ENCODE measurements around the gene AOPEP. TPM values are rescaled to one million over a fixed set of nuclear protein-coding genes. Genes with fewer than 3 reads are reported as not detected.

The AOPEP gene
- total and polyA plus RNA-seq, 9 of the 15 experiments (the other 6 are each of a cell fraction or from before 2014, with no cell fraction given), result 4.5 to 19.3 (median 13.5) TPM

GRCh38 chr9:94807556-94807955 is 81.1 kb downstream of the AOPEP start:
- CTCF ChIA-PET (ENCODE audit: low intra/inter-chr PET ratio), result no interaction called here
- Histone ChIP-seq H3K9me1 (ENCODE audit: control insufficient read depth, insufficient read depth, low read length) (no peaks in the 10 kb centered on the region), H3K4me2 (ENCODE audit: insufficient read depth, low read length) (no peak overlapping the region), H3K36me3 (ENCODE audit: control insufficient read depth, insufficient read depth, low read length) (0 out of 3 replicates have a peak, but pooled peaks cover 3% of the 10 kb centered on the region), H3K4me1 (replicated peaks in 1 of 2; ENCODE audit: control insufficient read depth in 2 of 2, insufficient read depth in 2 of 2, low read length in 2 of 2) (no peaks in the 10 kb centered on the region; a peak in 2 of 5 replicates), H2AFZ (ENCODE audit: low read depth, low read length) (no peak overlapping the region), H3K9ac (ENCODE audit: insufficient read depth in 1 of 2, low read depth in 2 of 2, low read length in 2 of 2) (no peak overlapping the region), H3K79me2 (ENCODE audit: control insufficient read depth, insufficient read depth, low read length) (no peaks in the 10 kb centered on the region), H3K4me3 (no peak overlapping the region), H3K27me3 (ENCODE audit: control insufficient read depth in 2 of 2, insufficient read depth in 2 of 2, low read length in 2 of 2) (no peaks in the 10 kb centered on the region), H4K20me1 (replicated peaks; ENCODE audit: control insufficient read depth, insufficient read depth, low read length) (no peaks in the 10 kb centered on the region), H3K27ac (ENCODE audit: extremely low read depth, low read depth, low read length) (no peak overlapping the region), H3K9me3 (replicated peaks; ENCODE audit: control insufficient read depth, insufficient read depth, low read depth, low read length) (no peaks in the 10 kb centered on the region)
- POLR2A ChIA-PET, result no interaction called here
- no TSS peak for BruUV-seq (replicated peaks)
- intact Hi-C loops (cut with micrococcal nuclease) (no loop called here), in situ Hi-C loops (cut with MboI) (no loop called here)
- ATAC-seq, result no peak
- TF ChIP-seq, protein P1, sequence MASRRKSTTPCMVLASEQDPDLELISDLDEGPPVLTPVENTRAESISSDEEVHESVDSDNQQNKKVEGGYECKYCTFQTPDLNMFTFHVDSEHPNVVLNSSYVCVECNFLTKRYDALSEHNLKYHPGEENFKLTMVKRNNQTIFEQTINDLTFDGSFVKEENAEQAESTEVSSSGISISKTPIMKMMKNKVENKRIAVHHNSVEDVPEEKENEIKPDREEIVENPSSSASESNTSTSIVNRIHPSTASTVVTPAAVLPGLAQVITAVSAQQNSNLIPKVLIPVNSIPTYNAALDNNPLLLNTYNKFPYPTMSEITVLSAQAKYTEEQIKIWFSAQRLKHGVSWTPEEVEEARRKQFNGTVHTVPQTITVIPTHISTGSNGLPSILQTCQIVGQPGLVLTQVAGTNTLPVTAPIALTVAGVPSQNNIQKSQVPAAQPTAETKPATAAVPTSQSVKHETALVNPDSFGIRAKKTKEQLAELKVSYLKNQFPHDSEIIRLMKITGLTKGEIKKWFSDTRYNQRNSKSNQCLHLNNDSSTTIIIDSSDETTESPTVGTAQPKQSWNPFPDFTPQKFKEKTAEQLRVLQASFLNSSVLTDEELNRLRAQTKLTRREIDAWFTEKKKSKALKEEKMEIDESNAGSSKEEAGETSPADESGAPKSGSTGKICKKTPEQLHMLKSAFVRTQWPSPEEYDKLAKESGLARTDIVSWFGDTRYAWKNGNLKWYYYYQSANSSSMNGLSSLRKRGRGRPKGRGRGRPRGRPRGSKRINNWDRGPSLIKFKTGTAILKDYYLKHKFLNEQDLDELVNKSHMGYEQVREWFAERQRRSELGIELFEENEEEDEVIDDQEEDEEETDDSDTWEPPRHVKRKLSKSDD (conservative IDR thresholded peaks at IDR 0.05; ENCODE audit: low read length), result no peak
- TF ChIP-seq CBFA2T2 (conservative IDR thresholded peaks at IDR 0.05), result no peak
- FAIRE-seq, result no peak
- no peak for DNase-seq (ENCODE audit: extremely low read depth in 1 of 4, low spot score in 3 of 4)
- 73% methylated on average over 3 of the region's 3 CpGs for WGBS (ENCODE audit: insufficient coverage, low coverage, missing lambda C conversion rate)

All from K562 (cell line).